ENCODE results near the gene KRT32. TPM values are rescaled to one million over a fixed set of nuclear protein-coding genes. Genes with fewer than 3 reads are reported as not detected.
A peak's percentile ranks its signal among the peaks of the same experiment; 100 is the strongest.

Gene KRT32
- total RNA-seq, 2 experiments from 2014 or later: not detected

GRCh38 chr17:41419716-41420115 lies 47.5 kb downstream of the KRT32 start:
- POLR2A ChIA-PET: no interaction called here
- ATAC-seq (ENCODE audit: poor library complexity): no peak

GRCh38 chr17:41418116-41418860 lies 48.9 kb downstream of the KRT32 start:
- POLR2A ChIA-PET: interaction anchor here (0.6 kb wide), 1 partner anchor 394 kb away, joined by 3 read pairs; the partner anchor contains the start of gene FKBP10

More at GRCh38 chr17:41419716-41420115, 47.5 kb downstream of the KRT32 start:
- no peak for TF ChIP-seq CTCF (IDR thresholded peaks at IDR 0.05)
- Histone ChIP-seq H3K4me3 (ENCODE audit: low read length) (no peak overlapping the region), H3K27ac (ENCODE audit: low read depth in 1 of 2, low read length in 2 of 2) (no peak overlapping the region), H3K4me1 (ENCODE audit: insufficient read depth, low read length) (no peaks in the 10 kb centered on the region), H3K36me3 (ENCODE audit: insufficient read depth, low read length) (no peaks in the 10 kb centered on the region), H3K9me3 (ENCODE audit: control insufficient read depth in 1 of 2, insufficient read depth in 1 of 2, low read length in 2 of 2) (peaks cover 0 to 5% of the 10 kb centered on the region in 2 experiments), H3K27me3 (ENCODE audit: control insufficient read depth in 1 of 2, insufficient read depth in 2 of 2, low read length in 2 of 2) (no peaks in the 10 kb centered on the region)
- H3K27me3 Mint-ChIP-seq: no peaks in the 10 kb centered on the region
- no peak overlapping the region for H3K4me3 Mint-ChIP-seq
- peak in 3 of 14 experiments; percentile 14 to 28 (median 19) for DNase-seq
- intact Hi-C loops (cut with DNase I, micrococcal nuclease): loop anchor here in 1 of 2 experiments (5.0 kb wide), 1 partner anchor 58 kb away; no protein-coding TSS in a partner anchor
- H3K9me3 Mint-ChIP-seq: no peaks in the 10 kb centered on the region
- H3K4me1 Mint-ChIP-seq (ENCODE audit: low read depth): no peaks in the 10 kb centered on the region
- CTCF ChIA-PET: interaction anchor here (1.2 kb wide), 1 partner anchor 24 kb away, joined by 3 read pairs; no protein-coding TSS in a partner anchor
- H3K36me3 Mint-ChIP-seq (ENCODE audit: low read depth): no peaks in the 10 kb centered on the region
- no peak overlapping the region for H3K27ac Mint-ChIP-seq

GRCh38 chr17:41417576-41418015 lies 49.6 kb downstream of the KRT32 start:
- H3K4me3 Mint-ChIP-seq: no peak overlapping the region

More at GRCh38 chr17:41418116-41418860, 48.9 kb downstream of the KRT32 start:
- Mint-ChIP-seq H3K27me3 (no peaks in the 10 kb centered on the region), H3K36me3 (ENCODE audit: low read depth) (no peaks in the 10 kb centered on the region), H3K4me1 (ENCODE audit: low read depth) (no peaks in the 10 kb centered on the region), H3K27ac (no peak overlapping the region), H3K4me3 (no peak overlapping the region), H3K9me3 (no peaks in the 10 kb centered on the region)
- Histone ChIP-seq H3K4me3 (ENCODE audit: low read length) (no peak overlapping the region), H3K4me1 (ENCODE audit: insufficient read depth, low read length) (no peaks in the 10 kb centered on the region), H3K27ac (ENCODE audit: low read depth in 1 of 2, low read length in 2 of 2) (no peak overlapping the region), H3K36me3 (ENCODE audit: insufficient read depth, low read length) (no peaks in the 10 kb centered on the region), H3K9me3 (ENCODE audit: control insufficient read depth in 1 of 2, insufficient read depth in 1 of 2, low read length in 2 of 2) (no peaks in the 10 kb centered on the region), H3K27me3 (ENCODE audit: control insufficient read depth in 1 of 2, insufficient read depth in 2 of 2, low read length in 2 of 2) (no peaks in the 10 kb centered on the region)
- CTCF ChIA-PET: interaction anchor here (0.9 kb wide), 1 partner anchor 130 kb away, joined by 3 read pairs; no protein-coding TSS in a partner anchor
- intact Hi-C loops (cut with DNase I, micrococcal nuclease): loop anchor here in 1 of 2 experiments (5.0 kb wide), 1 partner anchor 59 kb away; no protein-coding TSS in a partner anchor
- no peak for TF ChIP-seq CTCF (IDR thresholded peaks at IDR 0.05)
- ATAC-seq (ENCODE audit: poor library complexity) (no peak), DNase-seq (no peak)

More at GRCh38 chr17:41417576-41418015, 49.6 kb downstream of the KRT32 start:
- H3K9me3 Mint-ChIP-seq: no peaks in the 10 kb centered on the region
- no peak overlapping the region for H3K27ac Mint-ChIP-seq
- H3K4me1 Mint-ChIP-seq (ENCODE audit: low read depth): no peaks in the 10 kb centered on the region
- TF ChIP-seq CTCF (IDR thresholded peaks at IDR 0.05): peak; percentile 16
- ATAC-seq (ENCODE audit: poor library complexity): no peak
- Histone ChIP-seq H3K36me3 (ENCODE audit: insufficient read depth, low read length) (no peaks in the 10 kb centered on the region), H3K27me3 (ENCODE audit: control insufficient read depth in 1 of 2, insufficient read depth in 2 of 2, low read length in 2 of 2) (no peaks in the 10 kb centered on the region), H3K9me3 (ENCODE audit: control insufficient read depth in 1 of 2, insufficient read depth in 1 of 2, low read length in 2 of 2) (no peaks in the 10 kb centered on the region), H3K4me3 (ENCODE audit: low read length) (no peak overlapping the region), H3K4me1 (ENCODE audit: insufficient read depth, low read length) (no peaks in the 10 kb centered on the region), H3K27ac (ENCODE audit: low read depth in 1 of 2, low read length in 2 of 2) (no peak overlapping the region)
- H3K36me3 Mint-ChIP-seq (ENCODE audit: low read depth): no peaks in the 10 kb centered on the region
- POLR2A ChIA-PET: interaction anchor here (0.6 kb wide), 1 partner anchor 395 kb away, joined by 3 read pairs; the partner anchor contains the start of gene FKBP10
- CTCF ChIA-PET: interaction anchor here (0.9 kb wide), 1 partner anchor 131 kb away, joined by 3 read pairs; no protein-coding TSS in a partner anchor
- peak in 2 of 14 experiments; percentile 15 to 24 for DNase-seq
- intact Hi-C loops (cut with DNase I, micrococcal nuclease): loop anchor here in 1 of 2 experiments (5.0 kb wide), 1 partner anchor 60 kb away; no protein-coding TSS in a partner anchor
- H3K27me3 Mint-ChIP-seq: no peaks in the 10 kb centered on the region
